ENCODE data around the gene PLCL2.

DNA sequence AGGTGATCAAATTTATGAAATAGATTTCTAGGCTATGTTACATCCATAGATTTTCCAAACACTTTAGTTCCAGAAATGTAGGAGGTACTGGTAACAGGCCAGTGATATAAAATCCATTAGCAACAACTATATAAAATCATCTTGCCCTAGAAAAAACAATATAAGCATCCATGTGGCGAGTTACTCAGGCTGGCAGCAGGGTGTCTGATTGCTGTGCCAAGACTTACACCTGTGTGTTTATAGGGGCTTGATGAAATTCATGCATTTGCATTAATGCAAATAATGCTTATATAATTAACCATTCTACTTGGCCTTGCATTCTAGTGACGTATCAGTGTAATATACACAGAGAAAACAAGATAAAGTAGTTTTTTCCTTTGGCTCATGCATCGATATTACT lies 153.4 kb downstream of the PLCL2 start:
- TF ChIP-seq POLR2A (IDR thresholded peaks at IDR 0.05; ENCODE audit: low read depth) (no peak), EP300 (IDR thresholded peaks at IDR 0.05) (no peak)
- TF ChIP-seq, protein P1, sequence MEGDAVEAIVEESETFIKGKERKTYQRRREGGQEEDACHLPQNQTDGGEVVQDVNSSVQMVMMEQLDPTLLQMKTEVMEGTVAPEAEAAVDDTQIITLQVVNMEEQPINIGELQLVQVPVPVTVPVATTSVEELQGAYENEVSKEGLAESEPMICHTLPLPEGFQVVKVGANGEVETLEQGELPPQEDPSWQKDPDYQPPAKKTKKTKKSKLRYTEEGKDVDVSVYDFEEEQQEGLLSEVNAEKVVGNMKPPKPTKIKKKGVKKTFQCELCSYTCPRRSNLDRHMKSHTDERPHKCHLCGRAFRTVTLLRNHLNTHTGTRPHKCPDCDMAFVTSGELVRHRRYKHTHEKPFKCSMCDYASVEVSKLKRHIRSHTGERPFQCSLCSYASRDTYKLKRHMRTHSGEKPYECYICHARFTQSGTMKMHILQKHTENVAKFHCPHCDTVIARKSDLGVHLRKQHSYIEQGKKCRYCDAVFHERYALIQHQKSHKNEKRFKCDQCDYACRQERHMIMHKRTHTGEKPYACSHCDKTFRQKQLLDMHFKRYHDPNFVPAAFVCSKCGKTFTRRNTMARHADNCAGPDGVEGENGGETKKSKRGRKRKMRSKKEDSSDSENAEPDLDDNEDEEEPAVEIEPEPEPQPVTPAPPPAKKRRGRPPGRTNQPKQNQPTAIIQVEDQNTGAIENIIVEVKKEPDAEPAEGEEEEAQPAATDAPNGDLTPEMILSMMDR (IDR thresholded peaks at IDR 0.05) = no peak

Data from esophagus muscularis mucosa (tissue), 4 donors.